Stimulated activated CD4-positive, alpha-beta T cell treated with anti-CD3 and anti-CD28 coated beads, TNF-alpha, amount 100 ng/mL, for 24 hours (primary cell): ENCODE results near the gene PPY.
"Not testable (repeated sequence)": the region's sequence is repeated elsewhere in the genome, so short reads cannot be mapped to it uniquely, and the experiment has no call there.

Experiments used
- DNase-seq, 3 experiments: peaks; one replicate each; pipeline ENCODE4 v3.0.0-alpha.2; 2020; ENCODE audit warnings: low read depth in 3 of 3

Gene PPY, protein sequence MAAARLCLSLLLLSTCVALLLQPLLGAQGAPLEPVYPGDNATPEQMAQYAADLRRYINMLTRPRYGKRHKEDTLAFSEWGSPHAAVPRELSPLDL

DNA sequence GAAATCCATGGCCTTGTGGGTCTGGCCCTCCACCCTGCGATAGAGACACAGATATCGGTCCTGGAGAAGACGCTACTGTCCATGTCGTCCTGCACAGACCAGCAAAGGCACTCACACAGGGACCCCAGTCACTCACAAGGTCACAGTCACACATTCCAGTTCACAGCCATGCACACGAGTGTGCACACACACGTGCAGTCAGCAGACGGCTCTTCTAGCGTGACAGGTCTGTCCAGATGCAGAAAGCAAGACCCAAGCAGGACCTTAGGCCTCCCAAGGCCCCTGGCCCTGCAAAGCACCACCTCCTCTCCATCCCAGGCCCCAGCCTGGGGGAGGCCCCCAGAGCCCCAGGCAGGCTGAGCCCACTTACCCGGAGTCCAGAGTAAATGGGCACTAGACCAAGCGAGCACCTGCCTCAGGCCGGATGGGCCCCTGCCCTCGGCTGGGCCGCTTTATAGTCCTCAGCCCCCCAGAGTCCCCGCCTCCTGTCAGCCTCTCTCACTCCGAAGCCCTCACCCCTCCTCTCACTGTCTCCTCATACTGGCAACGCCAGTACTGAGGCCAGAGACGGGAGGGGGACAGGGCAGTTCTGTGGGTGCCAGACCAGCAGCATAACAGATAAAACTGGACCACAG lies at the start of gene PPY:
Gene PPY, minus strand, starts transcription at position 426 of the 635 bp plus-strand sequence. CDS start 822 bp downstream, outside the sequence.
- DNase-seq: no peak

DNA sequence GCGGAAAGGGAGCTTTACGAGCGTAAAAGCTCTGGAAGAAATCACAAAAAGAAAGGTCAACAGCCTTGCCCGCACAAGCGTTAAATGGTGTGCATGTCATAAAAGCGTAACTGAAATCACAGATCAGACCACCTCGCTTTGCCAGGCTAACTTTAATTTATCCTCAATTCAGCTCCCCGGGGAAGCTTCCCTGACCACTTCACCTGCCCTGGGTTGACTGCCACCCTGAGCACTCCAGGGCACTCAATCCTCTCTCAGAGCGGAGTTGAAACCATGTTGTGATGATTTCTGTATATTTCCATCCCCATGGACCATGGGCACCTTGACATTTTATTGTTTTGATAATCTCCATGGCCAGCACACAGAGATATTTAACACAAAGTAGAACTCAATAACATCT lies 46.0 kb upstream of the PPY start:
- DNase-seq: no peak

DNA sequence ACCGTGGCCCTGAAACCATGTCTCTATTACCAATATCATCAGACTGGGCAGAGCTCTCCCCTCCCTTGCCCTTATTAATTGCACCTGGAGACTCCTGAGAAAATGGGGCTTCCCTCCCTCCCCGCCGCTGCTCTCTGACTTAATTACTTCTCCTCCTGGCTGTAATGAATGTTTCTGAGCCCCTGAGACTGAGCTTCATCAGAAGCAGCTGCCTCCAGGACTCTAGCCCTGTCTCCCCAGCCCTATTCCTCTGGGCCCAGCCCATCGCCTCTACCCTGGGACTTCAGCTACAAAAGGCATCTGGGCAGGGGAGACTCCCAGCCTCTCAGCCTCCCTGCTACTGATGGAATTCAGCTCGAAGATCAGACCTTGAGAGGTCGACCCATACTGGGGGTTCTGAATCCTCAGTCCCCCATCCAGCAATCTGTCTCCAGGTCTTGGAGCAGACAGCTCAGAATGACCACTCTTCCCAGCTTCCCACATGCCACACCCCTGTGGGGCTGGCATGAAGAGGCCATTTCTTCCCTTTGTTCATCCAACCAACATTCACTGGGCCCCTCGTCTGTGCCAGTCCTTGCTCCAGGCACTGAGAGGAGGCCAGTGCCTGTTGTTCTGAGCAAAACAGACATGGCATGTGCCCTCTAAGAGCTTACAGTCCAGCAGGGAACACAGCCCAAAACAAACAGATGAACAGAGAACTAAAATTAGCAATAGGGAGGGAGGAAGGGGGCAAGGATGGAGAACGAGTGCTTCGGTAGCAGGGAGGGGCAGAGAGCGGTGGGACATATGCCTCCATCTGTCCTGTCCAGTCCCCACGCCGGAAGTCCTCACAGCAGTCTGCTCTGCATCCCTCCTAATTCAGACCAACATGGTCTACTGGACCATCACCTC lies 45.1 kb upstream of the PPY start:
- no peak for DNase-seq

DNA sequence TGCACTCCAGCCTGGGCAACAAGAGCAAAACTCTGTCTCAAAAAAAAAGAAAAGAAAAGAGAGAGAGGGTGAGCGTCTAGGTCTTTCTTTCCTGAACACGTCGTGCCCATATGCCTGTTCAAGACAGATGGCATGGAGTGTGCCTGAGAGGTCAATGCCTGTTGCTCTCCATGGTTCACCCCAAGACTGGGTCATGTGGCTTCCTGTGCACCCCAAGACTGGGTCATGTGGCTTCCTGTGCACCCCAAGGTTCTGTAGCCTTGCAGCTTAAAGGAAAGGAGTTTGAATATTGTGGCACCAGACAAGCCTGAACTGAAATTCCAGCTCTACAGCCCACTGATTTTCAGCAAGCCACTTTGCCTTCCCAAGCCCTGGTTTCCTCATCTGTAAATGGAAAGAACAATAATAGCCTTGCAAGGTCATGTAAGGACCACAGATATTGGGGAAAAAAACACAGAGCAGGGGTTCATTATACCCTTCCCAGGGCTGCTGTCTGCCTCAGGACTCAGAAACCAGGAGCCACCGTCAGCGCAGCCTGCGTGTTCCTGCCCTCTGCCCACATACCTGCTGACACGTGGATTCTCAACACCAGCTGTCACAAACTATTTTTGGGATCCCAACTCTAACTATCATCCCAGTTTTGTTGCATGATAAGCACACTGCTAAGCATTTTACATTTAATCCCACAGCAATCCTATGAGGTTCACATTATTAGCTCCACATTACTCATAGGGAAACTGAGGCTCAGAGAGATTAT lies 44.1 kb upstream of the PPY start:
- no peak for DNase-seq

DNA sequence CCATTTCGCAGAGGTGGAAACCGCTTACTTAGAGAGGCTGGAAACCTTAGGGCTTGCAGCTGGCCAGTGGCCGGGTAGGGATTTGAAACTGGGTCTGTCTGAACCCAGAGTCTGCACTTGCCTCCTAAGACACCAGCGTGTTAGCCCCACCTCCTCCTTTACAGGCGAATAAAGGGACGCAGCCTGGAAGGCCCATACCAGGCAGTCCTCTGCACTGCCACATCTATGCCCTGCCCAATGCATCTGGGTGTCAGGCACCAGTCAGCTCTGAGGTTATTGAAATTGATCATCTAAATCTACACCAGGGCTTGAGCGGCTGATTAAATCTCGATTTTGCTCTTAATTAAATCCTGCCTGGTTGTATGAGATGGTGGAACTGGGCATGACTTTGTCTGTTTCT lies 42.2 kb upstream of the PPY start:
- no peak for DNase-seq

DNA sequence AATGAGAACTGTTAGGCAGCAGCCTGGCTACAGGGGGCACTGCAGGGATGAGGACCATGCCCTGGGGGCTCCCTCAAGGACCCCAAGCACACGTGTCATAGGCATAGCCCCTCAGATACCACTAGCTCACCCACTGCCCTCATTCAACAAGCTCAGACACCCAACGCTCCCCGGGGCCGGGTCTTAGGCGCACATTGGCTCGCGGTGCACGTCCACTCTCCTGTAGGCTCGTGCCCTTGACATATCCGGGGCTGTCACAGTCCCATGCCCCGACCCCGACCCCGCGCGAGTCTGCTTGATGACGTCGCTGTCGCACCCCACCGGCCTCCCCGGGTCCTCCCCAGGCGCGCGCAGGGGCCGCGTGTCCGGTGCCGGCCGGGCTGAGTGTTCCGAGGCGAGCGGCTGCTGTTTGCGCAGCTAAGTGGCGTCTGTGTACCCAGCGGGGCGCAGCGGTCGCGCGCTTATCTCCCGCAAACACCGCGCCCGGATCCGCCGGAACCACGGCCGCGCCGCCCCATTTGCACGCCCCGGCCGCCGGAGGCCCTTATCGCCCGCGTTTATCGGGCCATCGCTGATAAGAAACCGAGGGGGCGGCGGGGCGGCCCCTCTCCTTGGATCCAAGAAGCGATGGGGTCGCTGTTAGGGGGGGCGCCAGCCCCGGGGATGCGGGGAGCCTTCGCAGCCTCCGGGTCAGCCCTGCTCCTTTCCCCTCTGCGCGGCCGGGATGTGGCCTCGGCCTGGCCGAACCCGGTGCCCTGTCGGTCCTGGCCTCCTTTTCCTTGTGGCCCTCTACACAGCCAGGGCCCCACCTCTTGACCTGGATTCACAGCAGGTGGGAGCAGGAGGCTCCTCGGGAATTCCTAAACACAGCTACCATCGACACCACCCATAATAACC lies 41.5 kb upstream of the PPY start:
- DNase-seq: peak in 1 of 3 experiments; percentile 4

DNA sequence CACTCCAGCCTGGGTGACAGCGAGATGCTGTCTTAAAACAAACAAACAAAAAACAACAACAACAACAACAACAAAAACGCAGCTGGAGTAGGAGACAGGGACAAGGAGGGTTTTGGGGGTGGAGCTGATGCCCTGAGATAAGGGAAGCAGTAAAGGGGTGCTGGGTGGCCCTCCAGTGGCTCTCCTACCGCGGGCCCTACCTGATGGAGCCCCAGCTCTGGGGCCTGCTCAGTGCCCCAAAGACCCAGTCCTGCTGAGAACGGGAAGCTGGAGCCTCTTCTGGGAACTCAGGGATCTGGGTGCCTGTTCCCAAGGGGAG lies 40.9 kb upstream of the PPY start:
- no peak for DNase-seq

DNA sequence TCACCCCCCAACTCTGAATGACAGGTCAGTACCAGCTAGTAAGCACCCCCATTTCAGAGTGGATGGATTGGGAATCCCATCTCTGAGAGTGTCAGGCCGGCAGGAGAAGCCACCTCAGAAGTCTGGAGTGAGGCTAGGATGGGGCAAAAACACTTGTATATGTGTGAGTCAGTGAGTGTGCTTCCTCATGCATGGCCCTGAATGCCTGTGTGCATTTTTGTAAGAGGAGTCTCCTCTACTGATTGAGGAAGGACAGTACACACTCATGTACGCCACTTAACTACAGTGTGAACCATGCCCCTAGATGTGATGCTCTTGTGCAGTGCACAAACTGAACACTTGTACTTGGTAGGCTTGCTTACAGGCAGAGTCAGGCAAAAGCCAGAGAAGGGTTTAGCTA lies 39.9 kb upstream of the PPY start:
- no peak for DNase-seq

DNA sequence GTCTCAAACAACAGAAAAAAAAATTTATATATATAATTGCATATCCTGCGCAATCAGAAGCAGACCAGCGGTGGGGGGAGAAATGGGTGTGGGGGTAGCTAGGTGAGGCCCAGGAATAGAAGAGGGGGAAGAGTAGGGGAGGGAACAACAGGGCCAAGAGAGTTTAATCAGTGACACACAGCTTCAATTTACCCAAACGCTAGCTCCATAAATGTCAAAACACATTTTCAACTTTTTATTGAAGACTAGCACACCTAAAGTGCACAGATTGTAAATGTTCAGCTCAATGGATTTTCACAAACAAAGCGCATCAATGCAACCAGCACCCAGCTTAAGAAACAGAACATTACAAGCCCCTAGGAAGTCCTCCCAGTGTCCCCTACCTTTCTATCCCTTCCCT lies 37.4 kb upstream of the PPY start:
- no peak for DNase-seq

DNA sequence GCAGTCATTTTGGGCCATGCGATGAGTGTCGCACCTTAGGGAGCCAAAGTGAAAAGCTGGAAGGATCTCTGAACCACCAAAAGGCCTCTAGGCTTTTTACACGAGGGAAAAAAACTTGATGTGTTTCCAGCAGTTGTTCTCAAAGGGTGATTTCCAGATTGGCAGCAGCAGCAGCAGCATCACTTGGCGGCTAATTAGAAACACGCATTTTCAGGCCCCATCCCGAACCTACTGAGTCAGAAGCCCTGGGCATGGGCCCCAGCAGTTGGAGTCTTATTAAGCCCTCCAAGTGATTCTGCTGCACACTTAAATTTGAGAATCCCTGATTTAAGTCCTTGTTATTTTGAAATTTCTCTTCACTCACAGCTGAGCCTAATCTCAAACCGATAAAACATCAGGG lies 36.7 kb upstream of the PPY start:
- DNase-seq: no peak

DNA sequence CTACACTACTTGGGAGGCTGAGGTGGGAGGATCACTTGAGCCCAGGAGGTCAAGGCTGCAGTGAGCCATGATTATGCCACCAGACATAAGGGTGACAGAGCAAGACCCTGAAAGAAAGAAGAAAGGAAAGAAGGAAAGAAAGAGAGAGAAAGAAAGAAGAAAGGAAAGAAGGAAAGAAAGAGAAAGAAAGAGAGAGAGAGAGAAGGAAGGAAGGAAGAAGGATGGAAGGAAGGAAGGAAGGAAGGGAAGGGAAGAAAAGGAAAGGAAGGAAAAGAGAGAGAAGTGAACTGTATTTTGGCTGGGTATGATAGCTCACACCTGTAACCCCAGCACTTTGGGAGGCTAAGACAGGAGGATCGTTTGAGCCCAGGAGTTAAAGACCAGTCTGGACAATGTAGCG lies 35.8 kb upstream of the PPY start:
- no peak for DNase-seq

DNA sequence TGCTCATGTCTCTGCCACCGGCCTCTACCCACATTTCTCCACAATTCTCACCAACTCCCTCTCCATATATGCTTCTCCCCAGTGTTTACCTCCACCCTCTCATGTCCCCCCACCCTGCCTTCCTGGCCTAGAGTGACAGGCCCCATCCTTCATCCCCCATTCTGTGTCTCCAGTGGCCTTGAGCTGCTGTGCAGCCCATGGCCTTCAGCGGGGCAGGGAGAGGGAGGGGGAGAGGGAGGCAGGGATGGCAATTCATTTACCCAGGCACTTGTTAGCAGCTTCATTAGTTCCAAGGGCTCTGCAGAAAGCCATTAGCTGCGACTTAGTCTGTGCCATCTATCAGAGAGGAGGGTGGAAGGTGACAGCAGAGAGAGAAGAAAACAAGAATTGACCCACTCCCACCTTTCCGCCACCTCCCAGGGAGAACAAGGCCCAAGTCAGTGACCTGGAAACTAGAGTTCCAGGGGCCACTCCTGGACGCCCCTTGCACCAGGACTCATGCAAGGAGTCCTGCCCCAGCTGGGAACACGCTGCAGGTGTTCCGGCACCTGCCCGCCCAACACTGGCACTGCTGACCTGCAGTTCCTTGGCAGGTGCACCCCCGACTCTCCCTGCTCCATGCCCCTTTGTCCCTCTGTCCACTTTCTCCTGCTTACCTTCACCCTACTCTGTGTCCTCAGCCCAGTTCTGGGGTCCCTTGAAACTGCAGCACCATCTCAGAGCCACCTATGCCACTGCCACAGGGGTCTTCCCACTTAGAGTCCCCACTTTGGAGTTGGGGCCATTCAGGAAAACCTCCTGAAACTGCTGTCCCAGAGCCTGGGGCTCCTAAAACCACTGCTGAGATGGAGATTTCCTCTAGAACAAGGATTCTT lies 34.9 kb upstream of the PPY start:
- DNase-seq: no peak

DNA sequence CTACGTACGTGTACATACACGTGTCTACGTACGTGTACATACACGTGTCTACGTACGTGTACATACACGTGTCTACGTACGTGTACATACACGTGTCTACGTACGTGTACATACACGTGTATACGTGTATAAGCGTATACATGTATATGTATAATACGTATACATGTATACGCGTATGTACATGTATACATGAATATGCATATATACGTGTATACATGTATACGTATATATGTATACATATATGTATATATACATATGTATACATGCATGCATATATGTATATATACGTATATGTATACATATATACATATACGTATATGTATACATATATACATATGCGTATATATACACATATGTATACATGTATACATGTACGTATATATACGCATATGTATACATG lies 33.6 kb upstream of the PPY start:
- DNase-seq: no peak

DNA sequence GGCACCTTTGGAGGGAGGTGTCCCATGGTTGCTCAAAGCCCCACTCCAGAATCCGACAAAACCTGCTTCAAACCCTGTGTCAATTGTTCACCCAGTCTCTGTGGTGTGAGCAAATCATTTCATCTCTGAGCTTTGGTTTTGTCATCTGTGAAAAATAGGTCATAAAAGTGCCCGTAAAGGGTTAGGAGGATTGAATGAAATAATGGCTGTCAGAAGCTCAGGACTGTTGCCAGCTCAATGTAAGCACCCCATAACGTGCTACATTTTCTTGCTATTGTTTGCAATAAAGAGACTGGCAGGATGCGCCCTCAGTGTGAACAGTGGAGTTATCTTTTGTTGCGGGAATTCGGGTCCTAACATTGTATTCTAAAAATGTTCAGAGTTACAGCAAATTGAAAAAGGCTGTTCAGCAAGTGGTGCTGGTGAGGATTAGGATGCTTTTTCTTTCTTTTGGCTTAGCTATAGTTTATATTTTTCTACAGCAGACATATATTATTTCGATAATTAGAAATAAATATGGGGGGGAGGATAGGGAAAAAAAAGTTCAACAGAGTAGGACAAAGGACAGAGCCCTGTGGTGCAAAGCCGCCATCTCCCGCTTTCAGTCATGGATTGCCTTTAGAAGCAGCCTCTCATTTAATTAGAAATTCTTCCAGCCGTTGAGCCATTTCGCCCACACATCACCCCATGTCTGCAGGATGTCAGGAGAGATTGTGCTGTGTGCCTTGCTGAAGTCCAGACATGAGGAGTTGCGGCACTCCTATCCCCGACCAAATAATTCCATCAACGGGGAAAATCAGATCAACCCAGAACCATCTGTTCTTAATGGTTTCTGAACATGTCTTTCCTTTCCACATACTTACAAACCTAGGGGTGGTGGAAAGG lies 32.3 kb upstream of the PPY start:
- DNase-seq: no peak

DNA sequence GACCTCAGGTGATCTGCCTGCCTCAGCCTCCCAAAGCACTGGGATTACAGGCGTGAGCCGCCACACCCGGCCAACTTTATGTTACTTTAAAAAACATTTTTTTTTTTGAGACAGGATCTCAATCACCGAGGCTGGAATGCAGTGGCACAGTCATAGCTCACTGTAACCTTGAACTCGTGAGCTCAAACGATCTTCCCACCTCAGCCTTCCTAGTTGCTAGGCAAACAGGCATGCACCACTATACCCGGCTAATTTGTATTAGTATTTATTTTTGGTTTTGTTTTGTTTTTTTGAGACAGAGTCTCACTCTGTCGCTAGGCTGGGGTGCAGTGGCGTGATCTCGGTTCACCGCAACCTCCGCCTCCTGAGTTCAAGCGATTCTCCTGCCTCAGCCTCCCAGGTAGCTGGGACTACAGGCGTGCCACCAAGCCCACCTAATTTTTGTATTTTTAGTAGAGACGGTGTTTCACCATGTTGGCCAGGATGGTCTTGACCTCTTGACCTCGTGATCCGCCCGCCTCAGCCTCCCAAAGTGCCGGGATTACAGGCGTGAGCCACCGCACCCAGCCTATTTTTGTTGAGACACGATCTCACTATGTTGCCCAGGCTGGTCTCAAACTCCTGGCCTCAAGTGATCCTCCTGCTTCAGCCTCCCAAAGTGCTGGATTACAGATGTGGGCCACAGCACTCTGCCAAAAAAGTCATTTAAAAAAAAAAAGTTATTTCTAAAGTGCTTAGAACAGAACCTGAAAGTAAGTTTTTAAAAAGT lies 30.4 kb upstream of the PPY start:
- not testable (repeated sequence) for DNase-seq

DNA sequence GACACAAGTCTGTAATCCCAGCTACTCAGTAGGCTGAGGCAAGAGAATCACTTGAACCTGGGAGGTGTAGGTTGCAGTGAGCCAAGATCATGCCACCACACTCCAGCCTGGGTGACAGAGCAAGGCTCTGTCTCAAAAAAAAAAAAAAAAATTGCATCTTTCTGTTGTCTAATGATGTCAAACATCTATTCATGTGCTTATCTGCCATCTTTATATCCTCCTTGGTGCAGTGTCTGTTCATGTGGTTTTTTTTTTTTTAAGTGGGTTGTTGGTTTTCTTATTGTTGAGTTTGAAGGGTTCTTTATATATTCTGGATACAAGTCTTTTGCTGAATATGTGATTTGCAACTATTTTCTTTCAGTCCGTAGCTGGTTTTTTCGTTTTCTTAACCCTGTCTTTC lies 29.2 kb upstream of the PPY start:
- not testable (repeated sequence) for DNase-seq

DNA sequence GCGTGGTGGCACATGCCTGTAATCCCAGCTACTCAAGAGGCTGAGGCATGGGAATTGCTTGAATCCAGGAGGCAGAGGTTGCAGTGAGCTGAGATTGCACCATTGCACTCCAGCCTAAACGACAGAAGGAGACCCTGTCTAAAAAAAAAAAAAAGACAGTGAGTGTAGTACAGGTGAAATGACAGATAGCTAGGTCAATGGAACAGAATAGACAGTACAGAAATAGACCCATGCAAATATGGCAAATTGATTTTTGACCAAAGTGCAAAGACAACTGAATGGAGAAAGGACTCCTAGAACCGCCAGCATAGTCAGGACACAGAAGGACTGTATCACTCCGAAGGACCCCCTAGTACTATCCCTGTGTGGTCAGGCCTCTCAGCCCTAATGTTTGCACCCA lies 28.1 kb upstream of the PPY start:
- no peak for DNase-seq

DNA sequence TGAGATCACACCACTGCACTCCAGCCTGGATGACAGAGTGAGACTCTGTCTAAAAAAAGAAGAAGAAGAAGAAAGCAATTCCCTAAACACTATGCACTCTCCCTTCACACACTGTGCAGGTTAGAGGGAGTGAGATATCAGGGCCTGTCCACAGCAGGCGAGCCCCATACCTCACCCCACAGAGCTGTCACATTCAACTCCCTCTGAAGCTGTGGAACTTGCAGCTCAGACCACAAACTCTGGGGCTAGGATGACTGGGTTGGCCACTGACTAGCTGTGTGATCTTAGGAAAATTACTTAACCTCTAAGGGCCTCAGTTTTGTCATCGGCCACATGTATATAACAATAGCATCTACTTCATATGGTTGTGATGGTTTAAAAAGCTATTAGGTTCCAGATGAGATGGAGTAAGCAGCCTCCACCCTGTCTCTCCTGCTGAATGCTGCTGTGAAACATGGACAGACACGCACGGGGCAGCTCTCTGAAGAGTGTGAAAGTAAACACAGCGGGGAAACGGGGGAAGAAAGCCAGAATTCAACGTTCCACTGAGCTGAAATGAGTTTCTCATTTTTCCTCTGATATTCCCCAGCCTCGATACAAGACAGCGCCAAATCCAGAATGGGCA lies 25.1 kb upstream of the PPY start:
- no peak for DNase-seq
